D721Med (cell line): ENCODE measurements around the gene LOX.

ENCODE experiments used
- DNase-seq: peaks from one replicate; pipeline ENCODE4 v3.0.0; 2011; ENCODE audit warnings: low spot score; ENCODE audit not compliant: insufficient read length
- FAIRE-seq: peaks from 2 replicates; lab custom pipeline; 2011; peaks lifted over from hg19 to GRCh38; lab: Jason Lieb, UNC
- CTCF ChIP-seq: IDR thresholded peaks from 2 replicates; pipeline ENCODE4 v1.5.1; 2012; ENCODE audit warnings: mild to moderate bottlenecking, control low read depth; ENCODE audit not compliant: insufficient read depth; ENCODE audit errors: missing control alignments

LOX gene

GRCh38 chr5:122078116-122079110, at the start of gene LOX:
LOX (minus strand) TSS chr5:122078259; CDS start chr5:122077985, 274 bp downstream.
- FAIRE-seq (no peak), DNase-seq (no peak)
- TF ChIP-seq CTCF, result no peak

GRCh38 chr5:122126756-122127321, 48.8 kb upstream of the LOX start:
- no peak for TF ChIP-seq CTCF
- DNase-seq, result no peak
- FAIRE-seq, result no peak

GRCh38 chr5:122126177-122126755, 48.2 kb upstream of the LOX start:
- DNase-seq, result no peak

DNA sequence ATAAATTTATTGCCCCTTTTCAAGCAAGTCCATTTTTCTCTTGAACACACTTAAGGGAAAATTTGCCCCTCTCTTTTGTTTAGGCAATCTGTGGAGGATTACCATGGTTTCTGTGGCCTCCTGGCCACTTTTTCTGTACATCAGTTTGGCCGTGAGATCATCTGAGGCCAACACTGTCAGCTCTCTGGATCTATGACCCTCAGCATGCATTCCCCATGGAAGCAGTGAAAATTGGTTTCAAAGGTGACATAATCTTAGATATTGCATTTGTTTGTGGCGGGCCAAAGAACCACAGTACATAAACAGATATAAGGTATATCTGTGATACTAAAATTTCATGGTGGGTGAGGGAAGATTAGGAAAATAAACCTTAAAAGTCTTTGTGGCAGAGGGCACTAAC, 46.7 kb upstream of the LOX start:
- FAIRE-seq, result no peak
- TF ChIP-seq CTCF, result no peak
- no peak for DNase-seq

More at GRCh38 chr5:122126177-122126755, 48.2 kb upstream of the LOX start:
- no peak for TF ChIP-seq CTCF
- FAIRE-seq, result no peak

- no peak for FAIRE-seq
- TF ChIP-seq CTCF, result no peak
- DNase-seq, result no peak
Observed at GRCh38 chr5:122121479-122122465, 43.7 kb upstream of the LOX start.

DNA sequence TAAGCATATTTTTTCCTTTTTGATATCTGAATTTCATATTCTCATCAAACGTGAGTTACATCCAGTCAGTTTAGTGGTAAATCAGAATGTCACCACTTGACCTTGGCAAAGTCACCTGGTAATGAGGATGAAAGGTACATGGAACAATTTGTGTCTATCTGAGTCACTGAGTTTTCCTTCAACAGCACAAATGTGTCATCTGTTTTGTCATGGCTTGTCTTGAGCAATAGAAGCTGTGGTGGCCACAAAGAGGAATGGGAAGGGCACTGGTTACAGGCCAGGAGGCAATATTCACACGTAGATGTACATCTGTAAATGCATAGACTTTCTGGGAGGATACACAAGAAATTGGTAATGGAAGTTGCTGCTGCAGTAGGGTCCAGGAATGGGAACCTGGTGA, 42.9 kb upstream of the LOX start:
- DNase-seq (no peak), FAIRE-seq (no peak)
- TF ChIP-seq CTCF, result no peak
